H1 (cell line): ENCODE results near the gene TENT4B. TPM values are rescaled to one million over a fixed set of nuclear protein-coding genes. Genes with fewer than 3 reads are reported as not detected.

Experiments
- NANOG ChIP-seq: IDR thresholded peaks from 2 replicates; pipeline ENCODE4 v1.6.1; 2011; ENCODE audit warnings: low read length, low read depth, mild to moderate bottlenecking, inconsistent platforms; ENCODE audit not compliant: insufficient read depth, poor library complexity, severe bottlenecking
- polyA plus RNA-seq, 7 experiments: library from polyadenylated mRNA; depleted of rRNA in 3 of 7; stranded (reverse) in 5 of 7; unstranded in 2 of 7; fragments of >200 nt in 5 of 7; fragments of 200-250 nt in 2 of 7; gene quantifications; 1 replicate in 5 of 7; 2 replicates in 1 of 7; 4 replicates in 1 of 7; pipeline versions ENCODE4 v1.2.1 to v1.2.3, GENCODE V29; 2011 to 2013; ENCODE audit warnings: missing spikeins in 2 of 7, mixed read lengths in 2 of 7
- total RNA-seq: library from RNA; stranded (reverse); fragmentation: NEBNext Ultra II Directional; extraction: Animal tissue kit (Norgen Biotek cat#: 25700); gene quantifications from 2 replicates; pipeline ENCODE4 v1.2.1, GENCODE V29; 2021

Gene TENT4B
- total and polyA plus RNA-seq, 2 of the 8 experiments (the other 6 are each of a cell fraction or from before 2014, with no cell fraction given): 4.2 to 15.7 TPM

DNA sequence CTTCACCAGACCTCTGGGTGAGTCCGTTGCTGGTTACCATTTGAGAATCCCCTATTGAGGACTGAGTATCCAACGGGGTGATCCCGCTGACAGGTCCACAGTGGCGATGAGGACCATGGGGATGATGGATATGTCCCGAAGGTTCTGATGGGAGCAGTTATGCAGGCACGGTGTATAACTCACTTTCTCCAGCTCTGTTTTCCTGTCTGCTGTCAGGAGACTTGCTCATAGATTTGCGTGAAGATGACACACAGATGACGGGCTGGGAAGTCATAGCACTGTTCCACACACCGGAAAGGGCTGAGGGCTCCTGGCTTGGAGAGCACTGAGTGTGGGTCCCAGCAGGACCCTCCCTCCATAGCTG, 91.0 kb downstream of the TENT4B start (continued):
- no peak for TF ChIP-seq NANOG
- TF ChIP-seq, all 59 proteins: peak for 0
